COR-L47 (cell line): ENCODE measurements around the gene ZNF385D.
A peak's percentile ranks its signal among the peaks of the same experiment; 100 is the strongest.
"Not testable (repeated sequence)": the region's sequence is repeated elsewhere in the genome, so short reads cannot be mapped to it uniquely, and the experiment has no call there.

ENCODE experiments used
- DNase-seq: peaks from one replicate; lab custom pipeline; 2025; lab: John Stamatoyannopoulos, UW

ZNF385D gene

DNA sequence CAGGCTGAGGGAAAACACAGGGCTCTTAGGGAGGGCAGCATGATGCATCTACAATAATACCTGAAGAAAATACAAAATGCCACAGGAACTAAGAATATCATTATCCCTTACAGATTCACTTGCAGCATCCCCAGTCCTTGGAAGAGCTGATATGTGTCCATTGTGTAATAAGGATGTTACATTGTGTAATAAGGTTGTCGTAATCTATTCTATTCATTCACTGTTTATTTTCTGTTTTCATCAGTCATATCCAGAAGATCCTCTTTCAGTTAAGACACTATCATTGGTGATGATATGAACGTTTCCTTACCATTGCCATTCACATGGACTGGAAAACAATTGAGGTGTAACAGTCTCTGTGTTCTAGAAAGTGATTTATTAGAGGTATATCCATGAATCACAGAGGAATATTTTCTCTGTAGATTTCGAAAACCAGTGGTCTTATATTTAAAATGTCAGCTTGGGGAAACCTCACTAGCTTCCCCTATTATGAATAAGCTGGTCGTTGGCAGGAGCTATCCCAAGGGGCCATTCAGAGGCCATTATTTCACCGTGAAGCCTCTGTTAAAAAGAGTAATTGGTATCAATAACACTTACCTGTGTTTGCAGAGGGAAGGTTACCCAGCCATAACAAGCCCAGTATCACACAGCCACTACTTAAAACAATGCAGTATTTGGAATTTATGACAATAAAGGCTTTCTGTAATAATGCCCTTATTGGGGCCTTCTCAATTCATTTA is 241.1 kb downstream of the ZNF385D start:
- DNase-seq = no peak

- DNase-seq = no peak
These were observed 242.8 kb downstream of the ZNF385D start for GRCh38 chr3:21508246-21508645.

DNA sequence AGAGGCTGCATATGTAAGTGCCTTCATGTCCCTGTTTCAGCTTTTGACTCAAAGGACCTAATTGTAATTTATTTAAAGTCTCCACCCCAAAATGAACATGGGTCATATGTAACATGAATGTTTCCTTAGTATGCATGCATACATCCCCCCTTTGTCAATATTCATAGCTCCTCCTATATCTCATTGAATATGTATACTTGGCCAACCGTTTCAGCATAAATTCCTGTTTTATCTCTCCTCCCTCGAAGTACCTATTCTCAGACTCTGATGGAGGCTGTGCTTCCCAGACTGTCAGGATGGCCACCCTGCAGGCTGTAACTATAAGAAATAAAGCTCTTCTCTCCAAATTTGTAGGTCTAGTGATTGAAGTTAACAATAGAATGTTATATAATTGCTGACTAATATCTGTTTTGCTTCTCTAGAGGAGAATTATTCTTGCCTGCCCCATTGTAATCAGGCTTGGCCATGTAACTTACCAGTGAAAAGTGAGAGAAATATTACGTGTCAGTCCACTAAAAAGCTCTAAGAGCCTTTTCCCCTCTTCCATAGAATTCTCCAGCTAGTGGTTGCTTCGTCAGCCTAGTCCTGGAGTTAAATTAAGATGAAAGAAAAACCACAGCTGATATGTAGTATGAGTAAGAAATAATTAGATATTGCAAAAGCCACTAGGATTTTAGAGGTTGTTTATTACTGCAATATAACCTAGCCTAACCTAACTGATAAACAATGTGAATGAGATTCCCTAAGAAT is 245.1 kb downstream of the ZNF385D start:
- no peak for DNase-seq

GRCh38 chr3:21502656-21503055 is 248.4 kb downstream of the ZNF385D start:
- no peak for DNase-seq

GRCh38 chr3:21500834-21501233 is 250.2 kb downstream of the ZNF385D start:
- DNase-seq = no peak

DNA sequence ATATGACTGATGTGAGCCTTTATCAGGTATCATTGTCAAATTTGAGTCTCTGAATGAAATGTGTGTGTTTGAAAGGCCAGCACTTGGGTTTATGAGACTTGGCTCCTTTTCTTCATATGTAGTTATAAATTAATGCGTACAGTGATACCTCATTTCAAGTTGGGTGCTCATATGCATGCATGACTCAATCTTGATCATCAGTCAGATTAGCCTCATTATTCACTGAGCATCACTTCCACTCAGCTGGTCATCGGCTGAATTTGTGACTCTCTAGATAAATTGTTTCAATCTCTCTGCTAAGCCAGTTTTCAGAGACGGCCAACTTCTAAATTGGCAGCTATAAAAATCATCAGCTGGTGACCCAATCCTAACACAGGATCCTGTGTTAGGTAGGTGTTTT is 260.3 kb downstream of the ZNF385D start:
- DNase-seq = not testable (repeated sequence)

DNA sequence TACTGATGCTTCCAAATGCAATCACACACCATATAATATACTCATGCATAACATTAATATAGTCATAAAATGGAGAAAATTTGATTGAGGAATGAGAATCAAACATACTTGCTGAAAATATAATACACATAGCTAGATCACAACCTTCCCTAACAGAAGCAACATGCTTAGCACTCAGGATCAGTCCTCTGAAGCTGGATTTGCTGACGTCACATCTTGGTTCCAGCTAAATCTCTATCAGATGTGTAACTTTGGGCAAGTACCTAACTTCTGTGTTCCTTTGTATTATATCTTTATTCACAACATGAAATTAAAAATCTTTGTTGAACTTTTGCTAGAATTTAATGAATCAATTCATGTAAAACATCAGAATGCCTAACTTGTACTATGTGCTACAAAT is 263.5 kb downstream of the ZNF385D start:
- DNase-seq = no peak

- not testable (repeated sequence) for DNase-seq
These were observed 264.7 kb downstream of the ZNF385D start for GRCh38 chr3:21486024-21486935.

GRCh38 chr3:21484828-21485144 is 266.2 kb downstream of the ZNF385D start:
- DNase-seq = no peak

DNA sequence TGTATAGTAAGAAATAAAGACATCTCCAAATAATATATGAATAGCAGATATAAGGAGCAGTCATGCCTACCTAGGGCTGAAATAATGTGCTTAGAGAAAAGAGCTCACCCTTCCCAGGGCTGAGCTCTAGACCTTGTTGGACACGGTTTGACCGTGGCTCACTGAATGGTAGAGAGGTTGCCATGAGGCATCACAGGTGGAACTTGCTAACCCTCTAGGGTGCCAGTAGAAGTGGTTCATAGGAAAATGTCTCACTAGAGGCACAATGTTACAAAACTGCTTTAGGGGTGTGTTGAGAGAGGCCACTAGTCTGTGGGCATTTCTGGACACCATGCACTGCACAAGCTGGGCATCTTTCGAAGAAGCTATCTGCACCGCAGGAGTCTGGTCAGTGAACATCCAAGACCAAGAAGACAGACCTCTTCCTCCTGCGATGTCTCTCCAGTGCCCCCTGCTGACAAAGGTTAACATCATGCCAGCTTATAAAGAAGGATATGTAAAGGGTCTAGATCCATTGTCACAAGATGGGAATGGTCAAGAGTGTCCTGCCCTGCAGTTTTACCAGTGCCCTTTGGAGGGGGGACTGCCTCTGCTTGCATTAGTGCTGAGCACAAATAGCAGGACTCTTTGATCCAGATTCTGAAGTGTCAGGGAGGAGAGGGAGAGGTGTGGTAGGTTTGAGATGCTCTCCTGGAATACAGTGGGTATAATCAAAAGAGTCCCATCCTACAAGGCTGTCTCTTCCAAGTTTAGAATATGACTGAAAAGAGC is 266.8 kb downstream of the ZNF385D start:
- DNase-seq = peak; percentile 34

GRCh38 chr3:21481991-21482390 is 269.0 kb downstream of the ZNF385D start:
- no peak for DNase-seq

- DNase-seq = no peak
These were observed 273.3 kb downstream of the ZNF385D start for GRCh38 chr3:21477541-21478288.

GRCh38 chr3:21466476-21466875 is 284.5 kb downstream of the ZNF385D start:
- no peak for DNase-seq

- no peak for DNase-seq
These were observed 286.3 kb downstream of the ZNF385D start for GRCh38 chr3:21464746-21465145.

DNA sequence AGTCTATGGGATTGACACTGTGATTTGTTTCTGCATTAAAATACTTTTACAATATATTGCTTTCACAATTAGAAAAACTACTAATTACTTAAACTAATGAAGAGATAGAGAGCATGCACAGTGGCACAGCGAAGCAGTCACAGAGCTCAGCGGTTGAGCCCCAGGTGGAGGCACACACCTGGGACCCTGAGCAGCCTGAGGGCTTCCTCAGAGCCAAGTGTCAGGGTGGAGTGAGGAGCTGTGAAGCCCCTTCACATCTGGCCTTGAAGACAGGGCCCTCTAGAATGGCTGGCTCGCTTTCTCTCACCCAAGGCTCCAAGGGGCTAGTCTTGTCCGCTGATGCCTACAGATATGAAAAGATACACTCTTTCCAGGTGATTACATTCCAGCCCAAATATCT is 287.7 kb downstream of the ZNF385D start:
- no peak for DNase-seq

GRCh38 chr3:21462141-21462540 is 288.9 kb downstream of the ZNF385D start:
- no peak for DNase-seq

DNA sequence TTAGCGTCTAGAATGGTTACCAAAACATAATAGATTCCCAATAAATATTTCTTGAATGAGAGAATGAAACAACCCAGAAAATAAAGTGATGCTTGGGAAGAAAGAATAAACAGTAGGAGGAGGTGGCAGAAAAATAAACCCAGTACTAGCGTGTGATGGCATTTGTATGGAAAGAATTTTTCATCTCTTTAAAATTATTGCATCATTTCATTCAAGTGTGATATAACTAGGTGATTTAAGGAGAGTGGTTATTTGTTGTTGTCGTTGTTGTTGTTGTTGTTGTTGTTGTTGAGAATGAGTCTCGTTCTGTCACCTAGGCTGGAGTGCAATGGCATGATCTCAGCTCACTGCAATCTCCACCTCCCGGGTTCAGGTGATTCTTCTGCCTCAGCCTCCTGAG is 293.9 kb downstream of the ZNF385D start:
- DNase-seq = no peak

GRCh38 chr3:21449738-21450137 is 301.3 kb downstream of the ZNF385D start:
- DNase-seq = no peak

DNA sequence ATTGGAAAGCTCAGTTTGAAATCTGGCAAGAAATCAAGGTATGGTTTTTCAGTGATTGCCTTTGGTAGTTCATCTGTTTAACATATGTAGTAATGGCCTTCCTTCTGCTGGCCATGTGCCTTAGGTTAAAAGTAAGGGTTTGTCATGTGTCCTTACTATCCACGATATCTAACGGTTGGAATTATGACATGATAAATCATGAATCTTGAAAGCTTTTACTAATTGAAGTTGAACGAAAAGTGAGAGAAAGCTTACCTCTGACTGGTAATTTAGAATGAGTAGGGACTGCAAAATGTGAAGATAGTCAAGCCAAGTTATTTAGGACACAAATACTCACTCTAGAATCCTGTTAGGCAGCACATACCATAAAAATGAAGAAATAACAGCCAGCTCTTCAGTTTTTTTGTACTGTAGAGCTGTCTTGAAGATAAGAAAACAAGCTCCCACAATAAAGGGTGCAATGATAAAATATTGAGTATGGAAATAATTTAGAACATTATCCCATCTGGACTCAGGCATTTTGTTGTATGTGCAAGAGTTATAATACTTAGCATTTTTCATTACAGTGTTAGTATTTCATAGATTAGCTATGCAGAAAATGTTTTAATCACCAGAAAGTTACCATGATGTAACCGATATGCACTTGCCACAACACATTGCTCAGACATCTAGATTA is 303.4 kb downstream of the ZNF385D start:
- no peak for DNase-seq

DNA sequence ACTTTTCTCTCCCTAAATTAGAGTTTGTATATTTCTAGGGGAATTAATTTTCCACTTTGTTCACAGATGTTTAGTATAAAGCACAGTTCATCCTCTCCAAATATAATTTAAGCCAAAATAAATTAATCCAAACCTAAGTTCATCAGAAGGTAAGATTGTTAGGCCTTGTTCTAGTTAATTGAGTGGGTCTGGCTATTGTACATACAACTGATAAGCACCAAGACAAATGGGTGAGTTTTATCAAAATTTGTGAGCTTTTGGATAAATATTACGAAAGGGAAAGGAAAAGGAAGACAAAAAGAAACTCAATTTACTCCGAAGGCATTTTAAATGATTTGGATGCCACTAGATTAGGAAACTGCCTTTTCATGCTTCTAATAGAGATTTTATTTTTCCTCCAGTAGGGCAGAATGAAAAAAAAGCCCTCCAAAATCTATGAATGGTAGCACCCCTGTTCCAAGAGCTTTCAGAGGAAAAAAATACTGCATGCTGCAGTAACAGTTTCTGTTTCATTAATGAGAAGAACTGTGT is 304.0 kb downstream of the ZNF385D start:
- DNase-seq = no peak
